Neural crest cell (in vitro differentiated cells): ENCODE measurements around the gene OR11H6. TPM values are rescaled to one million over a fixed set of nuclear protein-coding genes. Genes with fewer than 3 reads are reported as not detected.
"Not testable (repeated sequence)": the region's sequence is repeated elsewhere in the genome, so short reads cannot be mapped to it uniquely, and the experiment has no call there.

ENCODE experiments used
- DNase-seq: peaks from one replicate; pipeline ENCODE4 v3.0.0; 2021; ENCODE audit warnings: low read depth, mixed read lengths, low spot score
- H3K27ac Mint-ChIP-seq: one replicate; pipeline ENCODE4 v1.8.0; 2021; ENCODE audit warnings: mild to moderate bottlenecking, mixed read lengths; ENCODE audit not compliant: unreplicated experiment
- H3K27me3 Mint-ChIP-seq: 2 replicates; pipeline ENCODE4 v1.8.0; 2021; ENCODE audit warnings: low read depth, mild to moderate bottlenecking, mixed read lengths
- H3K36me3 Mint-ChIP-seq: 2 replicates; pipeline ENCODE4 v1.8.0; 2021; ENCODE audit warnings: low read depth, mild to moderate bottlenecking, mixed read lengths
- H3K4me1 Mint-ChIP-seq: 2 replicates; pipeline ENCODE4 v1.8.0; 2021; ENCODE audit warnings: mixed read lengths
- H3K4me3 Mint-ChIP-seq: one replicate; pipeline ENCODE4 v1.8.0; 2021; ENCODE audit warnings: mild to moderate bottlenecking, mixed read lengths
- H3K9me3 Mint-ChIP-seq: 2 replicates; pipeline ENCODE4 v1.8.0; 2021; ENCODE audit warnings: mixed read lengths
- CTCF ChIP-seq: fragments of 200-600 bp; sonication (generic); conservative IDR thresholded peaks from 2 replicates; pipeline ENCODE4 v1.5.0; 2021; ENCODE audit warnings: antibody characterized with exemption, mild to moderate bottlenecking
- total RNA-seq: library from RNA; stranded (reverse); gene quantifications from 2 replicates; pipeline ENCODE4 v1.2.1, GENCODE V29; 2021

OR11H6 gene
- total RNA-seq, 1 donor from 2014 or later = not detected

DNA sequence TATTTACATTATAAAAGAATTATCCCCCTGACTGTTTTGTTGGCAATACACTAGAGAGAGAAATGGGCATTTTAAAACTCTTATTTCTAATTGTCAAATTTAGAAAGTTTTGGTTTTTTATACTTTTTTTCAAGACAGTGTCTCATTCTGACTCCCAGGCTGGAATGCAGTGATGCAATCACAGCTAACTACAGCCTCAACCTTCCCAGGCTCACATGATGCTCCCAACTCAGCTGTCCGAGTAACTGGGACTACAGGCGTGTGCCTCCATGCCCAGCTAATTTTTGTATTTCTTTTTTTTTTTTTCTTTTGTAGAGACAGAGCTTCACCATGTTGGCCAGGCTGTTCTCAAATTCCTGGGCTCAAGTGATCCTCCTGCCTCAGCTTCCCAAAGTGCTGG lies 8.3 kb upstream of the OR11H6 start:
- no peak overlapping the region for H3K4me3 Mint-ChIP-seq
- H3K9me3 Mint-ChIP-seq = peaks cover 25% of the 10 kb centered on the region
- H3K4me1 Mint-ChIP-seq = no peaks in the 10 kb centered on the region
- H3K27ac Mint-ChIP-seq = no peak overlapping the region
- DNase-seq = no peak
- no peaks in the 10 kb centered on the region for H3K27me3 Mint-ChIP-seq
- H3K36me3 Mint-ChIP-seq = peaks cover 9% of the 10 kb centered on the region
- TF ChIP-seq CTCF = no peak

- Mint-ChIP-seq H3K9me3 (peaks cover 17% of the 10 kb centered on the region), H3K4me1 (no peaks in the 10 kb centered on the region), H3K36me3 (peaks cover 3% of the 10 kb centered on the region), H3K27me3 (no peaks in the 10 kb centered on the region), H3K4me3 (no peak overlapping the region), H3K27ac (no peak overlapping the region)
- no peak for TF ChIP-seq CTCF
- DNase-seq = no peak
These were observed 4.5 kb upstream of the OR11H6 start for GRCh38 chr14:20219033-20219432.

GRCh38 chr14:20228681-20229080 lies 5.2 kb downstream of the OR11H6 start, which contains the start of gene OR11H7:
Gene OR11H7 (plus strand): TSS chr14:20228981.
- H3K4me3 Mint-ChIP-seq = no peak within 1 kb of the TSS
- no peak within 1 kb of the TSS for H3K27ac Mint-ChIP-seq
- DNase-seq = no peak
- H3K36me3 Mint-ChIP-seq = peaks cover 11% of the 10 kb centered on the region
- TF ChIP-seq CTCF = no peak
- no peaks in the 10 kb centered on the region for H3K4me1 Mint-ChIP-seq
- H3K27me3 Mint-ChIP-seq = no peaks in the 10 kb centered on the region
- peaks cover 21% of the 10 kb centered on the region for H3K9me3 Mint-ChIP-seq

DNA sequence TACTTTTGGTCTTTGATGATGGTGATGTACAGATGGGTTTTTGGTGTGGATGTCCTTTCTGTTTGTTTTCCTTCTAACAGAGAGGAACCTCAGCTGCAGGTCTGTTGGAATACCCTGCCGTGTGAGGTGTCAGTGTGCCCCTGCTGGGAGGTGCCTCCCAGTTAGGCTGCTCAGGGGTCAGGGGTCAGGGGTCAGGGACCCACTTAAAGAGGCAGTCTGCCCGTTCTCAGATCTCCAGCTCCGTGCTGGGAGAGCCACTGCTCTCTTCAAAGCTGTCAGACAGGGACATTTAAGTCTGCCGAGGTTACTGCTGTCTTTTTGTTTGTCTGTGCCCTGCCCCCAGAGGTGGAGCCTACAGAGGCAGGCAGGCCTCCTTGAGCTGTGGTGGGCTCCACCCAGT lies 11.9 kb downstream of the OR11H6 start:
- H3K4me1 Mint-ChIP-seq, H3K27me3 Mint-ChIP-seq, H3K27ac Mint-ChIP-seq, H3K9me3 Mint-ChIP-seq, DNase-seq, H3K36me3 Mint-ChIP-seq, H3K4me3 Mint-ChIP-seq: not testable (repeated sequence)

GRCh38 chr14:20247646-20248246 lies 24.2 kb downstream of the OR11H6 start:
- no peaks in the 10 kb centered on the region for H3K4me1 Mint-ChIP-seq
- peaks cover 4% of the 10 kb centered on the region for H3K36me3 Mint-ChIP-seq
- no peak for TF ChIP-seq CTCF
- no peaks in the 10 kb centered on the region for H3K27me3 Mint-ChIP-seq
- H3K9me3 Mint-ChIP-seq = peaks cover 22% of the 10 kb centered on the region
- no peak overlapping the region for H3K4me3 Mint-ChIP-seq
- H3K27ac Mint-ChIP-seq = no peak overlapping the region
- no peak for DNase-seq

DNA sequence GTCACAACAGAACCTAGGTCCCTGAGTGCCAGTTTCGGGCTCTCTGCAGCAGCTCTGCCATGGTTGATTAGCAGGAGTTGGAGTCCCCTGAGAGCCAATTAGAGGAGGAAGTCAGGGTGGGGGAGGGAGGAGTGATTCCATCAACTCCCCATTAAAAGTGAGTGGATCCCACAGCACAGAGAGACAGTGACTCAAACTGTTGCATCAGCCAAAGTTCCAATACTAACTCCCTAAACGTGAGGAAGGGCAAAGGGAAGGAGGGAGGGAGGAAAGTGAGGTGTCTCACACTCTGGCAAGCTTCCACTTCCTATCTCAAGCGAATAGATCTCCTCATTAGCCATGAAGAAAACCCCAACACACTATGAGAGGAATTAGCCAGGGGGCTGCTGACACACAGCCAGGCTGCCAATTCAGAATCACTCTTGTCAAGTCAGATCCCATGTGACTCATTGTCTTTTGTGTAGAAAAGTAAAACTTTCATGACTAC lies 39.2 kb downstream of the OR11H6 start:
- H3K4me1 Mint-ChIP-seq = no peaks in the 10 kb centered on the region
- peaks cover 2% of the 10 kb centered on the region for H3K36me3 Mint-ChIP-seq
- TF ChIP-seq CTCF = no peak
- H3K27me3 Mint-ChIP-seq = no peaks in the 10 kb centered on the region
- no peak overlapping the region for H3K4me3 Mint-ChIP-seq
- DNase-seq = no peak
- H3K27ac Mint-ChIP-seq = peak overlapping the region; percentile 50
- H3K9me3 Mint-ChIP-seq = peaks cover 5% of the 10 kb centered on the region

DNA sequence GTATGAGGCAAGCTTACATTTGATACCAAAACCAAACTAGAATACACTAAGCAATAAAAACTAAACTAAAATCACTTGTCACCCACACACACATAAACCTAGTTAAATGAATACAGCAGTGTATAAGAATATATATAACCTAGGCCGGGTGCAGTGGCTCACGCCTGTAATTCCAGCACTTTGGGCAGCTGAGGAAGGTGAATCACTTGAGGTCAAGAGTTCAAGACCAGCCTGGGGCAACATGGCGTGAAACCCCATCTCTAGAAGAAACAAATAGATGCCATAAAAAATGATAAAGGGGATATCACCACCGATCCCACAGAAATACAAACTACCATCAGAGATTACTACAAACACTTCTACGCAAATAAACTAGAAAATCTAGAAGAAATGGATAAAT lies 40.9 kb downstream of the OR11H6 start:
- H3K36me3 Mint-ChIP-seq, H3K4me1 Mint-ChIP-seq, H3K9me3 Mint-ChIP-seq, H3K4me3 Mint-ChIP-seq, H3K27me3 Mint-ChIP-seq, DNase-seq, H3K27ac Mint-ChIP-seq: not testable (repeated sequence)
